GM19025 (cell line): ENCODE data around the gene ATP5PD.
A peak's percentile ranks its signal among the peaks of the same experiment; 100 is the strongest.
"Not testable (repeated sequence)": the region's sequence is repeated elsewhere in the genome, so short reads cannot be mapped to it uniquely, and the experiment has no call there.

Source experiments
- ATAC-seq: cut with Tn5 transposase; IDR thresholded peaks from one replicate; pipeline ENCODE4 v1.9.1; 2021; ENCODE audit warnings: mild to moderate bottlenecking, low read depth, moderate library complexity; ENCODE audit not compliant: unreplicated experiment

The ATP5PD gene

DNA sequence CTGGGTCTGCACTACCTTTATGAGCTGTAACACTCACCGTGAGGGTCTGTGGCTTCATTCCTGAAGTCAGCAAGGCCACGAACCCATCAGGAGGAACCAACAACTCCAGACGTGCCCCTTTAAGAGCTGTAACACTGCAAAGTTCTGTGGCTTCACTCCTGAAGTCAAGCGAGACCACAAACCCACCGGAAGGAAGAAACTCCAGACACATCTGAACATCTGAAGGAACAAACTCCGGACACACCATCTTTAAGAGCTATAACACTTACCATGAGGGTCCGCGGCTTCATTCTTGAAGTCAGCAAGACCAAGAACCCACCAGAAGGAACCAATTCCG, 21.4 kb downstream of the ATP5PD start:
- ATAC-seq, result not testable (repeated sequence)

DNA sequence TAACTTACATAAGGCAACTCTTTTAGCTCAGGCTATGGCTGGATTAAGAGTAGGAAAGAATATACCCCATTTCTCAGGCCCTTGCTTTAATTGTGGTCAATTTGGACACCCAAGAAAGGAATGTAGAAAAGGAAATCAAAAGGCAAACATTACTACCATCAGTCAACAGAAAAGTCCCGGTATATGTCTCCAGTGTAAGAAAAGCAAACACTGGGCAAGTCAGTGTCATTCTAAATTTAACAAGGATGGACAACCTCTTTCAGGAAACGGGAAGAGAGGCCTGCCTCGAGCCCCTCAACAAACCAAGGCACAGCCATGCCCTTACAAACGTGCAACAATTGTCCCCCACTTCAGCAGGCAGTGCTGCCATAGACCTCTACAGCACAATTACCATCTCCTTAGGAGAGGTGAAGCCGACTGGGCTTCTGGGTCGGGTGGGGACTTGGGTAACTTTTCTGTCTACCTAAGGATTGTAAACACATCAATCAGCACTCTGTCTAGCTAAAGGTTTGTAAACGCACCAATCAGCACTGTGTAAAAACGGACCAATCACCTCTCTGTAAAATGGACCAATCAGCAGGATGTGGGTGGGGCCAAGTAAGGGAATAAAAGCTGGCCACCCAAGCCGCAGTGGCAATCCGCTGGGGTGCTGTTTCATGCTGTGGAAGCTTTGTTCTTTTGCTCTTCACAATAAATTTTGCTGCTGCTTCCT, 21.9 kb downstream of the ATP5PD start:
- no peak for ATAC-seq

DNA sequence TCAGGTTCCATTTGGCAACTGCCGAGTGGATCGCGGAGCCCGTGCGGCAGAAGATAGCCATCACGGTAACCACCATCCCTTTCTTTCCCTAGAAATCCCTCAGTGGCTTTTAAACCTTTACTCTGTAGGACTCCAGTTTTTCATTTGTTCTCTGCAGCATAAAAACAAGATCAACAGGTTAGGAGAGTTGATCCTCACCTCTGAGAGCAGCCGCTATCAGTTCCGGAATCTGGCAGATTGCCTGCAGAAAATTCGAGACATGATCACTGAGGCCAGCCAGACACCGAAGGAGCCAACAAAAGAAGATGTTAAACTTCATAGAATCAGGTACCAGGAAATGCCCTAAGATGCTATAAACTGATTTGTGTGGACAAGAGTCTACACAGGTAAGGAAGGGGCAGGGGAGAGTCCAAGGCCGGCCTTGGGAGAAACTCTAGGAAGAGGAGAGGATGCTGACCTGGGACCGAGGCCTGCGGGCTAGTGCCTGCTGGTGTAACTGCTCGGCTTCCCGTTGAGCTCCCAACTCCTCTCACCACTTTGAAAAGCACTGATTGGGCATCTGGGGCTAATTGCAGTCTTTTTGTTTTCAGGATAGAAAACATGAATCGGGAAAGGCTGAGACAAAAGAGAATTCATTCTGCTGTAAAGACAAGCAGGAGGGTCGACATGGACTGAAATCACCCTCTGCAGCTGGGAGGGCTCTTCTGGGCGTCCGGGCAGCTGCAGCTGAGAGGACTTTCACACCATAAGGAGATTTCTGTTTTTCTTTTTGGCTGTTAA, 26.2 kb downstream of the ATP5PD start:
- no peak for ATAC-seq

DNA sequence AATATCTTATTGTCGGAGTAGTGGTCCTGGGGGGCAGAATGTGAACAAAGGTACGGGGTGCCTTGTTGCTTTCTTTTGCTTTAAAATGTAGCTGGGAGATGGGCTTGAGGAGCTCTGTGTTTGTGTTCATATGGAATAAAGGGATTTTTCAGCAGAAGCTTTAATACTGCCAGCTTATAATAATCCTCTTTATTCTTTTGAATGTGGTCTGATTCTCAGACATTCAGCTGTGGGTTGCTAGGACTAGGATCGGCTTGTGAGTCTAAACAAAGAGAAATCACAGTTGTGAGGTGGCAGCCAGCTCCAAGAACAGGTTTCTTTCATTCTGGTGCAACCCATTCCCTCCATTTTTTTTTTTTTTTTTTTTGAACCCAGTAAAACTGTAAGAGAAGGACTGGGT, 27.1 kb downstream of the ATP5PD start:
- no peak for ATAC-seq

DNA sequence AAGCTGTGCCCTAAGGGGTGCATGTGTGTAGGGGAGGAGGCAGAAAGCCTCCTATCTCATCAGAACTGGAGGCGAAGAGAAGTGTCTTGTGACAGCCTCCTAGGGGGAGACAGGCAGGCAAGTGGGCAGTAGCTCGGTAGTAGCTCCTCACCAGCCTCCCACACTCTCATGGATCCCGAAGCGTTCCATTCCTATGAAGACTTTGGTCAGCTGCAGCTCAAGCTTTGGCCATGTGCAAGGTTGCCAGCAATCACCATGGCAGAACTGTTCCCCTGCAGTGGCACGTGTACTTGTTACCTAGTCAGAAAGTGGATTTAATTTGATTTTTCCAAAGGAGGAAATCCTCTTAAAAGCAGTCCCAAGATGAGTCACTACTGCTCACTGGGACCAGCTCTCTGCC, 27.6 kb downstream of the ATP5PD start:
- no peak for ATAC-seq

DNA sequence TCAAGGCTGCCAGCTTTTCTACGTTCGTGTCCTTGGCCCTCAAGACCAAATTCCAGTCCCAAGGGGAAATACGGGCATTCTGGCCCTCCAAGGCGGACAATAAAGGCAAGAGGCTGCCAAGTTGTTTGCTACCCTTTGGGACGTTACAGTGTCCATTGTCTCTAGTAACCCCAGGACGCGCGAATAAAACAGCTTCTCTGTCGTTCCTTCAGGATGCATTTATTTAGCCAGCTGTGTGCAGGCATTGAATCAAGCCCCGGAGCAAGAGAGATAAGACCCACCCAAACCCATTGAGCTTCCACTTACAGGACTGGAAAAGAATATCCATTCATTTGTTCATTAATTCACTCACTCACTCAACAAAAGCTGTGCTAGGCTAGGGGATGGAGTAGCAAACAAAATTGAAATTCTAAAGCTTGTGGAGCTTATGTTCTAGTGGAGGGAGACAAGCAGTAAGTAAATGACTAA, 33.6 kb downstream of the ATP5PD start:
- ATAC-seq, result no peak

DNA sequence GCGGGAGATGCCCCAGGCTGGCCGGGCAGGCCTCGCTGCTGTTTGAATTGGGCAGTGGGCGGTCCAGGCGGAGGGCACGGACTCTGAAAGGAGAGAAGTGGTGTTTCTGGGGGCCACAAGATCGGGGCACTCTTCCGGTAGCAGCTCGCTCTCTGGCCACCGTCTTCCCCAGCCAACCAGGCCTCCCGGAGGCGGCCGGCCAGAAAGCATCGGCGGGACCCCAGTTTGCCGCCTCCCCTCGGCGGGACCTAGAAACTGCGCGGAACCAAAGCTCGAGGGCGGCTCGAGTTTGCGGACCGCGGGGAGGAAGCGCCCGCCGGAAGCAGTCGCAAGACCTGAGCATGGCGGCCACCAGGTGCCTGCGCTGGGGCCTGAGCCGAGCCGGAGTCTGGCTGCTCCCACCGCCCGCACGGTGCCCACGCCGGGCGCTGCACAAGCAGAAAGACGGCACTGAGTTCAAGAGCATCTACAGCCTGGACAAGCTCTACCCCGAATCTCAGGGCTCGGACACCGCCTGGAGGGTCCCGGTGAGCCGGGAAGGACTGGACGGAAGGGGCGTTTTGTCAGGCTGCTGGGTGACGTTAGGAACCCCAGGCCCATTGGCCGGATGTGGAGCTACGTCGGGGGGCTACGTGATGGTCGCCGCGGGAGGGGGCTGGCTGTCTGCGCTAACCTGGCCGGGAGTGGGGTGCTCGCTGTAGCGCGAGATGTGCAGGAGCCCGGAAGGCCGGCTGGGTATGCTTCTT, 34.2 kb downstream of the ATP5PD start, which contains the start of gene MRPL58:
Gene MRPL58 (plus strand): TSS at position 325 of the 746 bp plus-strand sequence. CDS start 17 bp downstream, at position 342.
- peak; percentile 93 for ATAC-seq

DNA sequence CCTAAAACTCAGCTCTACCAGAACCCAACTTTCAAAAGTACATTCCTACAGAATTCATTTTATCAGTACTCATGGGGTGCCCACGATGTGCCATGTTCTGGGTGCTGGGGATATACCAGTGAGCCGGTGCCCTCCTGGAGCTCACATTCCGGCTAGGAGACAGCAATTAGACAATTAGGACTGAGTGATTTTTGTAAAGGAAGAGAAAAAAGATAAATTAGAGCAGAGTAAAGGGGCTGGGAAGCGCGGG, 34.7 kb downstream of the ATP5PD start:
- no peak for ATAC-seq

DNA sequence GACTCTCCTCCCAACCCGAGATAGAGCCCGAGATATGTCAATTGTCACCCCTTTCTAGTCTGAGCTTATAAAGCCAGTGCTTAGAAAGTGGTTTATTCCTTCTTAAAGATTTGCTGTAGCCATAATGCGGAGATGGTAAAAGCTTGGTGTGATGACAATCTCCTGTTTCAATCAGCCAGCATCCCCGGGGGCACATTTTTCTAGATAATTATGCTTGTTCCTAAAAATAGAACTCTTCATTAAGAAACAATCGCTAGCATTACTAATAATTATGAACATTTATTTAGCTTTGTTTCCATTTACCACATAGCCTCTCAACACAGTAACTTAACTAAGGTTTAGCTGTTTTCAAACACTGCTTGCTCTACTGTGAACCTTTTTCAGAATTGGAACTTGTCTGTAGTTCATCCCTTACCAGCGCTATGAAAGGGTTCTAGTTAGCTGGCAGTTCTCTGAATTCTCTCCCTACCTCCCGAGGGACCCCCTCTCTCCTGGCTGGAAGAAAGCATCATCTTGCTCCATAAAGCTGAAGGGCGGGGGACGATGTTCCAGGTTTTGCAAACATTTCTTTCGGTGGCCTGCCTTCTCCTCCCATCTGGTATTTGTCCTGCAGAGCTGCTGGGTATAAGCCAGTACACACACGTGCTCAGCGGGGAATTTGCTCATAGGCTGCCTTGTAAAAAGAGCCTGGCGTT, 35.2 kb downstream of the ATP5PD start:
- ATAC-seq, result no peak

DNA sequence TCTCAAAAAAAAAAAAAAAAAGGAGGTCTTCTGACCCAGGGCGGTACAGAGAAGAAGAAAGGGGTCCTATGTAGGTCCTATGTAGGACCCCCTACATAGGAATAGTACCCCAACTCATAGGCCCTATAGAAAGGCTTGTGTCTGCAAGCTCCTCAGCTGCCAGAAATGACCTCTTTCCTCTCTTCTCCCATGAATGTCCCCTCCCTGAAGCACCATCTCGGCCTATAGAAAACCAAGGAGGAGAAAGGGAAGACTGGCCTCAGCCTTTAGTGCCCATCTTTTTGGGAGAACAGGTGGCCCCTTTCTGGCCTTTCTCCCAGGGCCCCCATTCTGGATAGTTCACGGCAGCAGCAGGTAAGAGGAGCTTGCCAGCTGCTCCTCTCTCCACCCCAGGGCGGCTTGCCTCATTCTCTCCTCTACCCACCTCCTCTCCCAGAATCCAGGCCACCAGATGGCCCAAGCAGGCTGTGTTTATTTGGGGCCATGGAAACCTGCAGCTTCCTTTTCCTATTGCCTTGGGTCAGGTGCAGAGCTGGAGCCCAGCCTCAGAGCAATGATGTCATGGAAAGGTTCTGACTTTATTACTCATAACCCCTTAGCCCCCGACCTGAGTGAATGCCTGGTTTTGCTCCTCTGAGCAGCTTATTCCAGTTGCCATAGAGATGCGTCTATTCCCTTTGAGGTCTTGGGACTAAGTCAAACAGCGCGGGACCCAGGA, 35.9 kb downstream of the ATP5PD start:
- ATAC-seq, result no peak

DNA sequence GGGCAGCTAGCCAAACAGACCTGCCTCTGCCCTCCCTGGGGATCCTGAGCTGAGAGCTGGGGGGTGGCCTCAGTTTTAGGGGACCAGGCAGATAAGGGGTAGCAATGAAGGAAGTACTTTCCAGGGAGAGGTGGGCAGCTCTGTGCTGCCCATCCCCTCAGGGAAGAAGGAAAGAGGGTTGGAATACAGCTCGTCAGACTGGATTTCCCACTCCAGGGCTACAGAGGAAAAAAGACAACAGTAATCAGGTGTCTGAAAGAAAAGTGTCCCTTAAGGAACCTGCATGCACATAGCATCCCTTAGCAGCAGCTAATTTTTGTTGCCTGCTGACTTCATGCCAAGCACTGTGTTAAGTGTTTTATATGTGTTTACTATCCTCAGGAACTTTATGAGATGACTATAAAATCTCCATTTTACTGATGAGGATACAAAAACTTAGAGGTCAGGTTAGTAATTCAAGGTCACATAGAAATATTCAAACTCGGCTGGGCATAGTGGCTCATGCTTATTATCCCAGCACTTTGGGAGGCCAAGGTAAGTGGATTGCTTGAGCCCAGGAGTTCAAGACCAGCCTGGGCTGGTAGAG, 37.5 kb downstream of the ATP5PD start:
- ATAC-seq, result no peak

DNA sequence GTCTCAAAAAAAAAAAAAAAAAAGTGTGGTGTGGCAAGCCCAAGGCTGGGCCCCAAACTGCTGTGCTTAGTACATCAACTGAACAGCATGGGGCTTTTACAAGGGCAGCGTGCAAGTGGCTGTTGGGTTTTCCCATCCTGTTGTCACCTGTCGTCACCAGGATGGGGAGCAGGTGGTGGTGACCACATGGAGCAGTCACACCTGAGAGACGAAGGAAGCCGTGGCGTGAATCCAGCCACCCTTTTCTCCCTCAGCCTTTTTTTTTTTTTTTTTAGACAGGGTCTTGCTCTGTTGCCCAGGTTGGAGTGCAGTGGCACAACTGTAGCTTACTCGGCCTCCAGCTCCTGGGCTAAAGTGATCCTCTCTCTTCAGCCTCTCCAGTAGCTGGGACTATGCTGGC, 38.4 kb downstream of the ATP5PD start:
- ATAC-seq, result no peak

DNA sequence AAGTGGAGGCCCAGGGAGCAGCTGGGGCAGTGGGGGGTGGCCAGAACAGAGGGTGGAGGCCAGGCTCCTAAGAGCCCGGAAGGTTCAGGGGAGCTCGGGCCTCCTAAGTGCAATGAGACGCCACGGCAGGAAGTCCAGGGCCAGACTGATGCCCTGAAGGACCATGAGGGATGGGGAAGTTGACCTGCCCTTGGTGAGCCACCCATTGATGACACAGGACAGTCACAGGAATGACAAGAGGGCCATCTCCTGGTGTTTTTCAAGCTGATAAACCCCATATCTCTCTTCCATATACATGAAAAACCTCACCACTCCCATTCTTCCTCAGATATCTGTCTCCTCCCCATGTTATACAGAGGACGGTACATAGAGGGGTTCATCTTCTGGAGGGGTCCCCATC, 40.1 kb downstream of the ATP5PD start:
- ATAC-seq, result no peak

DNA sequence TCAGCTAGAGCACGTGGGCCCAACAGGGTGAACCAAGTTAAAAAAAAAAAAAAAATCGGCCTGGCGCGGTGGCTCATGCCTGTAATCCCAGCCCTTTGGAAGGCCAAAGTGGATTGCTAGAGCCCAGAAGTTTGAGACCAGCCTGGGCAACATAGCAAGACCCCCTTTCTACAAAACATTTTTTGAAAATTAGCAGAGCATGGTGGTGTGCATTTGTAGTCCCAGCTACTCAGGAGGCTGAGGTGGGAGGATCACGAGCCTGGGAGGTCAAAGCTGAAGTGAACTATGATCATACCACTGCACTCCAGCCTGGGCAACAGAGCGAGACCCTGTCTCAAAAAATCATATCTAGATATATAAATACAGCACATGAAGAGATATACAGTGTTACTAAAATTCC, 40.7 kb downstream of the ATP5PD start:
- not testable (repeated sequence) for ATAC-seq

DNA sequence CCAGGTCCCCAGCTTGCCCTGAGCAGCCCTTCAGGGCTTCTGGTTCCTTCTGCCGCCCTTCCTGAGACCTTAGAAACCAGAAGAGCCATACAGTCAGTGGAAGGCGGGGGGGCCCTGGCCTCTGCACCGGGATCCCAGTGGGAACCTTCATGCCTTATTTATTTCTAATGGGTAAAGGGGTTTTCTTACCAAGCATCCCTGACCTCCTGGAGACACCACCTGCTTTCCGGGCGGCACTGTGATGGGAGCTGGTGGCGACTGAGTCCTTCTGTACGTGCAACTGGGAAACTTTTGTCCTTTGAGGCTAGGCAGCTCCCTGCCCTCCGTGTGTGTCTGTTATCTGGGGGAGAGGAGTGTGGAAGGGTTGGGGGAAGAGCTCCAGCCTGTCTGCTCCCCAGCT, 41.5 kb downstream of the ATP5PD start:
- no peak for ATAC-seq

DNA sequence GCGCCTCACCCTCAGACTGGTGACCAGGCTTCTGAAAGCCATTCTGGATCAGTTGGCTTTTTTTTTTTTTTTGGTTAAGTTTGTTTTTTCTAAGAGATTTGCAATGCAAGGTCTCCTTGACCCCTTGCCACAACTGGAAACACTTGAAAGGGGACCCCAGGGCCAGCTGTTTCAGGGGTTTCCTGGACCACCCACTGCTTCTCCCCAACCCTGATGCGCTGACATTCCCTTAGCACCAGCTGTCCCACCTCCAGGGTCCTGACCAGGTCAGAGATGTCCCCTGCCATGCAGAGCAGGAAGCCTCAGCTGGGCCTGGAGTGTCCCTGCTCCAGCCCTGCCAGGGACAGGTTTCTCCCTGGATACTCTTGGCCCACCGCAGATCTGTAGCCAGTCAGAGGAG, 42.4 kb downstream of the ATP5PD start:
- ATAC-seq, result no peak

DNA sequence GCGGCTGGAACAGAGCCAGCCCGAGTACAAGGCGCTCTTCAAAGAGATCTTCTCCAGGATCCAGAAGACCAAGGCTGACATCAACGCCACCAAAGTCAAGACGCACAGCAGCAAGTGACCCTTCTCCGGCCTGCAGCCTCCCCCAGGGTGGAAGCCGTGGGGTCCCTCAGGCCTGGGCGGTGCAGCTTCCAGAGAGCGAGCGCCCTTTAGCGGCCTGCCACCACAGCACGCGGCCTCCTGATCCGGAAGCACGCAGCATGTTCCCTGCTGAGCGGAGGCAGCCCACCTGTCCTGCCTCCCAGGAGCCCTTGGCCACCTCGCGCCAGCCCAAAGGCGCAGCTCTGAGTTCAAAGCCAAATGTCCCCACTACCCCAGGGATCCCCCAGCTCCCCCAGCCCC, 42.8 kb downstream of the ATP5PD start:
- ATAC-seq, result no peak

DNA sequence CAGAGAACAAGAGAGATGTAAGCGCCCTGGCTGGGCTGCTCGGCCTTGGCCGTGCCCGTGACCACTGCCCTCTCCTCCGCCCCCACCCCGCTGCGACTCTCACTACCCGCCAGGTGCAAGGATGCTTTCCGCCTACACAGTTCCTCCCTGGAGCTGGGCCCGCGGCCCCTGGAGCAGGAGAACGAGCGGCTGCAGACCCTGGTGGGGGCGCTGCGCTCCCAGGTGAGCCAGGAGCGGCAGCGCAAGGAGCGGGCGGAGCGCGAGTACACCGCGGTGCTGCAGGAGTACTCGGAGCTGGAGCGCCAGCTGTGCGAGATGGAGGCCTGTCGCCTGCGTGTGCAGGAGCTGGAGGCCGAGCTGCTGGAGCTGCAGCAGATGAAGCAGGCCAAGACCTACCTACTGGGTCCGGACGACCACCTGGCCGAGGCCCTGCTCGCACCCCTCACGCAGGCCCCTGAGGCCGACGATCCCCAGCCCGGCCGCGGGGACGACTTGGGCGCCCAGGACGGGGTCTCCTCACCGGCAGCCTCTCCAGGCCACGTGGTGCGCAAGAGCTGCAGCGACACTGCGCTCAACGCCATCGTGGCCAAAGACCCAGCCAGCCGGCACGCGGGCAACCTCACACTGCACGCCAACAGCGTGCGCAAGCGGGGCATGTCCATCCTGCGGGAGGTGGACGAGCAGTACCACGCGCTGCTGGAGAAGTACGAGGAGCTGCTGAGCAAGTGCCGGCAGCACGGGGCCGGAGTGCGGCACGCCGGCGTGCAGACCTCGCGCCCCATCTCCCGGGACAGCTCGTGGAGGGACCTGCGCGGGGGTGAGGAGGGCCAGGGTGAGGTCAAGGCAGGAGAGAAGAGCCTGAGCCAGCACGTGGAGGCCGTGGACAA, 43.5 kb downstream of the ATP5PD start:
- ATAC-seq, result no peak
